Uterus (tissue), 2 donors: ENCODE data around the gene PLB1.

ENCODE experiments used
- POLR2A ChIP-seq, 2 donors: fragments of 450-650 bp; IDR thresholded peaks; one replicate each; pipeline ENCODE4 v1.6.1; 2016; ENCODE audit warnings: antibody characterized with exemption in 2 of 2, mild to moderate bottlenecking in 1 of 2, moderate library complexity in 1 of 2
- TF ChIP-seq, protein P1 (sequence below), 4 experiments: fragments of 200-600 bp in 2 of 4; fragments of 450-650 bp in 2 of 4; sonication (generic) in 2 of 4; IDR thresholded peaks; one replicate each; pipeline ENCODE4 v1.5.1; 2016 to 2019; ENCODE audit warnings: antibody characterized with exemption in 4 of 4, mild to moderate bottlenecking in 2 of 4, moderate library complexity in 1 of 4

DNA sequence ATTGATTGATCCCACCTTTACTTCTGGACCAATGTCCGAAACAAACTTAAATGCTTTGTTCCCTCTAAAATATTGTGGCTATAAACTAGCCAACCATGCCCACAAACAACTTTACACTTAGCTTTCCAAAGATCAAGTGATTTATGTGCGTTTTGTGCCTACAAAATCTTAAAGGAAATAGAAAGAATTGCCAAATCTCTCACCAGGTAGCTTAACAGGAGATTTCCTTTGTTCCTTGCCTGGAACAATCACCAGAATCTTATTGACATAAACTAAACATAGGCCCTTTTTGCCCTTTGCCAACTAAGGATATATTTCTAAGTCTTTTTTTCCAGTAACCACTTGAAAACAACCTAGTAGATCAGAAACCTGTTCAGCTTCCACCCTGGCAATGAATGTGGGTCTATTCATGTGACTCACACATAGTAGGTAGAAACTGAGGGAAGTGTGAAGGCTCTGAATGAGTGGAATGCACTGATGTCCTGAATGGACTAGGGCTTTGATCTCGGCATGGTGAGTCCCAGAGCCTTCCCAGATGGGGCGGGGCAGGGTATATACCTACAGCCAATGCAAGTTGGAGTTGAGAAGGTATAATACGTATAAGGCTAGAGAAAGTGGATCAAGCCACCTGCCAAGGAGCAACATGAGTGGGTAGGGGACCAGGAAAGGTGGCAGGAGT is 161.2 kb downstream of the PLB1 start:
- TF ChIP-seq, protein P1, sequence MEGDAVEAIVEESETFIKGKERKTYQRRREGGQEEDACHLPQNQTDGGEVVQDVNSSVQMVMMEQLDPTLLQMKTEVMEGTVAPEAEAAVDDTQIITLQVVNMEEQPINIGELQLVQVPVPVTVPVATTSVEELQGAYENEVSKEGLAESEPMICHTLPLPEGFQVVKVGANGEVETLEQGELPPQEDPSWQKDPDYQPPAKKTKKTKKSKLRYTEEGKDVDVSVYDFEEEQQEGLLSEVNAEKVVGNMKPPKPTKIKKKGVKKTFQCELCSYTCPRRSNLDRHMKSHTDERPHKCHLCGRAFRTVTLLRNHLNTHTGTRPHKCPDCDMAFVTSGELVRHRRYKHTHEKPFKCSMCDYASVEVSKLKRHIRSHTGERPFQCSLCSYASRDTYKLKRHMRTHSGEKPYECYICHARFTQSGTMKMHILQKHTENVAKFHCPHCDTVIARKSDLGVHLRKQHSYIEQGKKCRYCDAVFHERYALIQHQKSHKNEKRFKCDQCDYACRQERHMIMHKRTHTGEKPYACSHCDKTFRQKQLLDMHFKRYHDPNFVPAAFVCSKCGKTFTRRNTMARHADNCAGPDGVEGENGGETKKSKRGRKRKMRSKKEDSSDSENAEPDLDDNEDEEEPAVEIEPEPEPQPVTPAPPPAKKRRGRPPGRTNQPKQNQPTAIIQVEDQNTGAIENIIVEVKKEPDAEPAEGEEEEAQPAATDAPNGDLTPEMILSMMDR (IDR thresholded peaks at IDR 0.05): no peak
- no peak for TF ChIP-seq POLR2A (IDR thresholded peaks at IDR 0.05)
